ENCODE results near the gene LY6G6D. TPM values are rescaled to one million over a fixed set of nuclear protein-coding genes. Genes with fewer than 3 reads are reported as not detected.
A peak's percentile ranks its signal among the peaks of the same experiment; 100 is the strongest.

LY6G6D gene
- total RNA-seq, 4 donors from 2014 or later: not detected

DNA sequence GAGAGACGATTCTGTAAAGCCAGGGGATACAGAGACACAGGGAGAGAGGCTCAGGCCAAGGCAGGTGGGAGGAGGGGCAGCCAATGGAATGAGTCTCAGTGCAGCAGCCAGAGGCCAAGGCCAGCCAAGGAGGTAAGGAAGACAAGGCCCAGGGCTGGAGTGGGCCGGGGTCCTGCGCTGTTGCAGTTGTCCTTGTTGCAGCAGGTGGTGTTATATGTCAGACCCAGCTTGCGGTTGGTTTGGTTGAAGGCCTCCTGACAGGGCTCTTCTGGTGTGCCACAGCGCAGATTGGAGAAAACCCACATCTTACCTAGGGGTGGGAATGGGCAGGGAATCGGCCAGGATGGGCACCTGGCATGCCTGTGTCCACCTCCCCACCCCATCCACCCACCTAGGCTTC is 3.9 kb downstream of the LY6G6D start:
- H3K9me3 ChIP-seq: no peaks in the 10 kb centered on the region
- H3K4me1 ChIP-seq: peaks cover 0 to 30% (median 21%) of the 10 kb centered on the region in 4 donors
- peak overlapping the region; percentile 52 to 66 (median 60) for H3K27ac ChIP-seq
- TF ChIP-seq POLR2AphosphoS5 (IDR thresholded peaks at IDR 0.05) (no peak), EP300 (IDR thresholded peaks at IDR 0.05; ENCODE audit: low read depth) (no peak), POLR2A (IDR thresholded peaks at IDR 0.05) (no peak)
- TF ChIP-seq, protein P1, sequence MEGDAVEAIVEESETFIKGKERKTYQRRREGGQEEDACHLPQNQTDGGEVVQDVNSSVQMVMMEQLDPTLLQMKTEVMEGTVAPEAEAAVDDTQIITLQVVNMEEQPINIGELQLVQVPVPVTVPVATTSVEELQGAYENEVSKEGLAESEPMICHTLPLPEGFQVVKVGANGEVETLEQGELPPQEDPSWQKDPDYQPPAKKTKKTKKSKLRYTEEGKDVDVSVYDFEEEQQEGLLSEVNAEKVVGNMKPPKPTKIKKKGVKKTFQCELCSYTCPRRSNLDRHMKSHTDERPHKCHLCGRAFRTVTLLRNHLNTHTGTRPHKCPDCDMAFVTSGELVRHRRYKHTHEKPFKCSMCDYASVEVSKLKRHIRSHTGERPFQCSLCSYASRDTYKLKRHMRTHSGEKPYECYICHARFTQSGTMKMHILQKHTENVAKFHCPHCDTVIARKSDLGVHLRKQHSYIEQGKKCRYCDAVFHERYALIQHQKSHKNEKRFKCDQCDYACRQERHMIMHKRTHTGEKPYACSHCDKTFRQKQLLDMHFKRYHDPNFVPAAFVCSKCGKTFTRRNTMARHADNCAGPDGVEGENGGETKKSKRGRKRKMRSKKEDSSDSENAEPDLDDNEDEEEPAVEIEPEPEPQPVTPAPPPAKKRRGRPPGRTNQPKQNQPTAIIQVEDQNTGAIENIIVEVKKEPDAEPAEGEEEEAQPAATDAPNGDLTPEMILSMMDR (IDR thresholded peaks at IDR 0.05): no peak
- no peaks in the 10 kb centered on the region for H3K27me3 ChIP-seq
- intact Hi-C loops (cut with DNase I; ENCODE audit: low total_unique reads) (no loop called here), in situ Hi-C loops (cut with MboI; ENCODE audit: low pct_ligation_motif_present in 1 of 4, low pct_unique_long_range_greater_than_20kb in 1 of 4, low sequenced_read_pairs in 3 of 4) (no loop called here)
- H3K4me3 ChIP-seq: no peak overlapping the region
- 62 to 87% methylated on average over 3 to 6 of the region's 6 CpGs for WGBS, 2 donors (ENCODE audit: low coverage in 1 of 2)
- H3K36me3 ChIP-seq: no peaks in the 10 kb centered on the region
- DNase-seq: no peak

GRCh38 chr6:31720196-31720770 is 5.1 kb downstream of the LY6G6D start:
- Histone ChIP-seq H3K36me3 (no peaks in the 10 kb centered on the region), H3K27me3 (no peaks in the 10 kb centered on the region), H3K27ac (no peak overlapping the region), H3K9me3 (no peaks in the 10 kb centered on the region), H3K4me3 (no peak overlapping the region), H3K4me1 (peaks cover 0 to 18% (median 17%) of the 10 kb centered on the region in 4 donors)
- intact Hi-C loops (cut with DNase I; ENCODE audit: low total_unique reads): loop anchor here (1.0 kb wide), 1 partner anchor 30 kb away; no protein-coding TSS in a partner anchor
- WGBS, 2 donors (ENCODE audit: low coverage in 1 of 2): 60 to 80% methylated on average over 5 of the region's 5 CpGs
- TF ChIP-seq POLR2A (IDR thresholded peaks at IDR 0.05): no peak
- DNase-seq: no peak
- in situ Hi-C loops (cut with MboI; ENCODE audit: low pct_ligation_motif_present in 1 of 4, low pct_unique_long_range_greater_than_20kb in 1 of 4, low sequenced_read_pairs in 3 of 4): no loop called here

GRCh38 chr6:31721351-31722020 is 6.3 kb downstream of the LY6G6D start, which contains the start of gene LY6G6C:
TSS of gene LY6G6C (minus strand) at chr6:31721746. CDS start at chr6:31721679, 67 bp downstream.
- intact Hi-C loops (cut with DNase I; ENCODE audit: low total_unique reads): no loop called here

DNA sequence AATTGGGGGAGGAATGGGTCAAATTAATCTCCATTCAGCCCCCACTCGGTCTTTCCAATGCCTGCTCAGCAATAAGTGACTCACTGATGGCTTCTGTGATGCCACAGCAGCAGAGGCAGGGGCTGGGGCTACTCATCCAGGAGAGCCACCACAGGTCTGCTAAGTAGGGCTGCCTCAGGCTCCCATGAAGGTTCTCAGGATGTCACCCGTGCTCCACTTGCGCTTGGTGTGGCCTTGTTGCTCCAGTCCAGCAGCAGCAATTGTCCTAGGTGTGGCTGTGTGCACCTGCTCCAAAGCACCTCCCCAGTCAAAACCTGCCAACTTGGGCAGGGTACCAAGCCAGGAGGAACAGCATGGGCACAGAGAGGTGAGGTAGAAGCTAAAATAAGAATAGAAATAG is 7.0 kb downstream of the LY6G6D start:
- H3K36me3 ChIP-seq: no peaks in the 10 kb centered on the region
- TF ChIP-seq, protein P1 (IDR thresholded peaks at IDR 0.05): no peak
- TF ChIP-seq POLR2AphosphoS5 (IDR thresholded peaks at IDR 0.05) (no peak), POLR2A (IDR thresholded peaks at IDR 0.05) (no peak), EP300 (IDR thresholded peaks at IDR 0.05; ENCODE audit: low read depth) (no peak)
- H3K4me3 ChIP-seq: no peak overlapping the region
- no peaks in the 10 kb centered on the region for H3K9me3 ChIP-seq
- intact Hi-C loops (cut with DNase I; ENCODE audit: low total_unique reads): no loop called here
- H3K4me1 ChIP-seq: peaks cover 2 to 31% (median 24%) of the 10 kb centered on the region in 4 donors
- no peak overlapping the region for H3K27ac ChIP-seq
- 60 to 66% methylated on average over 1 to 3 of the region's 3 CpGs for WGBS, 2 donors (ENCODE audit: low coverage in 1 of 2)
- DNase-seq: no peak
- in situ Hi-C loops (cut with MboI; ENCODE audit: low pct_ligation_motif_present in 1 of 4, low pct_unique_long_range_greater_than_20kb in 1 of 4, low sequenced_read_pairs in 3 of 4): no loop called here
- H3K27me3 ChIP-seq: no peaks in the 10 kb centered on the region

More at GRCh38 chr6:31721351-31722020, 6.3 kb downstream of the LY6G6D start, which contains the start of gene LY6G6C:
- H3K9me3 ChIP-seq: no peaks in the 10 kb centered on the region
- in situ Hi-C loops (cut with MboI; ENCODE audit: low pct_ligation_motif_present in 1 of 4, low pct_unique_long_range_greater_than_20kb in 1 of 4, low sequenced_read_pairs in 3 of 4): no loop called here
- H3K4me3 ChIP-seq: no peak within 1 kb of the TSS
- no peak for DNase-seq
- 78 to 82% methylated on average over 2 to 4 of the region's 4 CpGs for WGBS, 2 donors (ENCODE audit: low coverage in 1 of 2)
- H3K36me3 ChIP-seq: no peaks in the 10 kb centered on the region
- peaks cover 0 to 24% (median 19%) of the 10 kb centered on the region in 4 donors for H3K4me1 ChIP-seq
- TF ChIP-seq POLR2A (IDR thresholded peaks at IDR 0.05) (no peak), EP300 (IDR thresholded peaks at IDR 0.05; ENCODE audit: low read depth) (no peak), POLR2AphosphoS5 (IDR thresholded peaks at IDR 0.05) (no peak)
- TF ChIP-seq, protein P1 (IDR thresholded peaks at IDR 0.05): no peak
- no peaks in the 10 kb centered on the region for H3K27me3 ChIP-seq
- no peak within 1 kb of the TSS for H3K27ac ChIP-seq

Data from transverse colon (tissue), 4 donors.